Transverse colon (tissue), 3 donors: ENCODE results near the gene UBAC2.

Source experiments
- CTCF ChIP-seq, 5 experiments: fragments of 200-600 bp in 3 of 5; fragments of 450-650 bp in 2 of 5; sonication (generic) in 3 of 5; IDR thresholded peaks; 1 replicate in 2 of 5; 2 replicates in 3 of 5; pipeline ENCODE4 v1.5.1; 2016 to 2017; ENCODE audit warnings: antibody characterized with exemption in 5 of 5, inconsistent platforms in 3 of 5, mild to moderate bottlenecking in 2 of 5, moderate library complexity in 1 of 5
- EP300 ChIP-seq: sonication (generic); formaldehyde crosslinking; IDR thresholded peaks from one replicate; pipeline ENCODE4 v1.6.1; 2017; ENCODE audit warnings: antibody characterized with exemption, low read depth
- POLR2A ChIP-seq: fragments of 450-650 bp; IDR thresholded peaks from one replicate; pipeline ENCODE4 v1.6.1; 2016; ENCODE audit warnings: antibody characterized with exemption, mild to moderate bottlenecking, moderate library complexity

GRCh38 chr13:99255271-99255670, 54.6 kb downstream of the UBAC2 start:
- TF ChIP-seq CTCF (IDR thresholded peaks at IDR 0.05) (no peak), POLR2A (no peak), EP300 (no peak)
